SU-DHL-6 (cell line): ENCODE results near the gene MAP1B.

Source experiments
- H2AFZ ChIP-seq: fragments of 200-600 bp; sonication (generic); 2 replicates; pipeline ENCODE4 v1.6.1; 2014; ENCODE audit warnings: low read depth, mild to moderate bottlenecking, moderate library complexity, mixed read lengths, antibody characterized with exemption, low read length; ENCODE audit not compliant: severe bottlenecking
- H3F3A ChIP-seq: fragments of 200-600 bp; shearing (Covaris generic); 2 replicates; pipeline ENCODE4 v1.6.0; 2016; ENCODE audit warnings: antibody characterized with exemption, mild to moderate bottlenecking; ENCODE audit not compliant: insufficient read depth
- H3K27ac ChIP-seq: fragments of 200-600 bp; sonication (generic); 2 replicates; pipeline ENCODE4 v1.5.1; 2016; ENCODE audit warnings: low read depth, mild to moderate bottlenecking, low read length, moderate library complexity, mixed read lengths
- H3K27me3 ChIP-seq: fragments of 200-600 bp; sonication (generic), shearing (Covaris generic); 2 replicates; pipeline ENCODE4 v1.6.0; 2014; ENCODE audit warnings: mild to moderate bottlenecking, low read length
- H3K36me3 ChIP-seq: fragments of 200-600 bp; sonication (generic); 2 replicates; pipeline ENCODE4 v1.6.1; 2014; ENCODE audit warnings: mild to moderate bottlenecking, low read length, mixed read lengths
- H3K4me2 ChIP-seq: fragments of 300-600, 200-600 bp; shearing (Covaris generic), sonication (generic); 2 replicates; pipeline ENCODE4 v1.6.0; 2014; ENCODE audit warnings: low read length, low read depth, mild to moderate bottlenecking; ENCODE audit not compliant: poor library complexity, severe bottlenecking
- H3K4me3 ChIP-seq: fragments of 200-600 bp; sonication (generic); 2 replicates; pipeline ENCODE4 v1.5.1; 2014; ENCODE audit warnings: antibody characterized with exemption, low read length, mild to moderate bottlenecking, mixed read lengths; ENCODE audit not compliant: insufficient read depth, poor library complexity, severe bottlenecking
- H3K79me2 ChIP-seq: fragments of 200-600 bp; sonication (generic); 2 replicates; pipeline ENCODE4 v1.6.1; 2014; ENCODE audit warnings: mild to moderate bottlenecking, low read length, moderate library complexity; ENCODE audit not compliant: insufficient read depth
- H3K9ac ChIP-seq: fragments of 200-600 bp; sonication (generic); 2 replicates; pipeline ENCODE4 v1.7.0; 2014; ENCODE audit warnings: mild to moderate bottlenecking, low read length
- H3K9me2 ChIP-seq: fragments of 200-600 bp; sonication (generic); replicated peaks from 2 replicates; pipeline ENCODE4 v1.6.1; 2014; ENCODE audit warnings: low read length; ENCODE audit not compliant: insufficient read depth
- H3K9me3 ChIP-seq: fragments of 200-600 bp; sonication (generic); 2 replicates; pipeline ENCODE4 v1.6.1; 2014; ENCODE audit warnings: low read length, mixed read lengths; ENCODE audit not compliant: insufficient read depth
- H4K20me1 ChIP-seq: fragments of 200-600 bp; sonication (generic); 2 replicates; pipeline ENCODE4 v1.6.1; 2014; ENCODE audit warnings: low read depth, mild to moderate bottlenecking, antibody characterized with exemption, low read length, moderate library complexity, mixed read lengths
- EZH2phosphoT487 ChIP-seq: fragments of 200-600 bp; sonication (generic), shearing (Covaris generic); conservative IDR thresholded peaks from 2 replicates; pipeline ENCODE4 v1.6.1; 2018; ENCODE audit warnings: mild to moderate bottlenecking, antibody characterized with exemption, low read length, moderate library complexity, mixed read lengths
- TF ChIP-seq, protein P1 (sequence below): fragments of 200-600 bp; sonication (generic); IDR thresholded peaks from one replicate; pipeline ENCODE4 v1.5.1; 2017; ENCODE audit warnings: antibody characterized with exemption, mild to moderate bottlenecking, low read length, moderate library complexity; ENCODE audit not compliant: insufficient read depth, poor library complexity, severe bottlenecking

The MAP1B gene

GRCh38 chr5:72223371-72223770 is 116.1 kb downstream of the MAP1B start:
- Histone ChIP-seq H3F3A (no peaks in the 10 kb centered on the region), H3K36me3 (peaks cover 53% of the 10 kb centered on the region), H3K27me3 (no peaks in the 10 kb centered on the region), H3K27ac (no peak overlapping the region), H3K9me2 (no peaks in the 10 kb centered on the region), H3K79me2 (no peaks in the 10 kb centered on the region), H4K20me1 (no peaks in the 10 kb centered on the region), H3K4me2 (no peak overlapping the region), H3K9me3 (no peaks in the 10 kb centered on the region), H3K9ac (no peak overlapping the region), H2AFZ (no peak overlapping the region), H3K4me3 (no peak overlapping the region)
- TF ChIP-seq EZH2phosphoT487: no peak
- TF ChIP-seq, protein P1, sequence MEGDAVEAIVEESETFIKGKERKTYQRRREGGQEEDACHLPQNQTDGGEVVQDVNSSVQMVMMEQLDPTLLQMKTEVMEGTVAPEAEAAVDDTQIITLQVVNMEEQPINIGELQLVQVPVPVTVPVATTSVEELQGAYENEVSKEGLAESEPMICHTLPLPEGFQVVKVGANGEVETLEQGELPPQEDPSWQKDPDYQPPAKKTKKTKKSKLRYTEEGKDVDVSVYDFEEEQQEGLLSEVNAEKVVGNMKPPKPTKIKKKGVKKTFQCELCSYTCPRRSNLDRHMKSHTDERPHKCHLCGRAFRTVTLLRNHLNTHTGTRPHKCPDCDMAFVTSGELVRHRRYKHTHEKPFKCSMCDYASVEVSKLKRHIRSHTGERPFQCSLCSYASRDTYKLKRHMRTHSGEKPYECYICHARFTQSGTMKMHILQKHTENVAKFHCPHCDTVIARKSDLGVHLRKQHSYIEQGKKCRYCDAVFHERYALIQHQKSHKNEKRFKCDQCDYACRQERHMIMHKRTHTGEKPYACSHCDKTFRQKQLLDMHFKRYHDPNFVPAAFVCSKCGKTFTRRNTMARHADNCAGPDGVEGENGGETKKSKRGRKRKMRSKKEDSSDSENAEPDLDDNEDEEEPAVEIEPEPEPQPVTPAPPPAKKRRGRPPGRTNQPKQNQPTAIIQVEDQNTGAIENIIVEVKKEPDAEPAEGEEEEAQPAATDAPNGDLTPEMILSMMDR: no peak

- no peaks in the 10 kb centered on the region for H3F3A ChIP-seq
- no peak for TF ChIP-seq EZH2phosphoT487
- TF ChIP-seq, protein P1: no peak
- H3K27ac ChIP-seq: no peak overlapping the region
- H3K9me2 ChIP-seq: no peaks in the 10 kb centered on the region
- no peak overlapping the region for H2AFZ ChIP-seq
- no peaks in the 10 kb centered on the region for H3K9me3 ChIP-seq
- H3K27me3 ChIP-seq: no peaks in the 10 kb centered on the region
- H3K9ac ChIP-seq: no peak overlapping the region
- H3K4me2 ChIP-seq: no peak overlapping the region
- no peaks in the 10 kb centered on the region for H4K20me1 ChIP-seq
- no peaks in the 10 kb centered on the region for H3K79me2 ChIP-seq
- H3K4me3 ChIP-seq: no peak overlapping the region
- peaks cover 50% of the 10 kb centered on the region for H3K36me3 ChIP-seq
Measured at GRCh38 chr5:72224946-72225463, 117.7 kb downstream of the MAP1B start.

- TF ChIP-seq, protein P1: no peak
- TF ChIP-seq EZH2phosphoT487: no peak
- no peaks in the 10 kb centered on the region for H3K79me2 ChIP-seq
- H3K9ac ChIP-seq: no peak overlapping the region
- no peak overlapping the region for H2AFZ ChIP-seq
- no peaks in the 10 kb centered on the region for H3K9me3 ChIP-seq
- H3K4me2 ChIP-seq: no peak overlapping the region
- H4K20me1 ChIP-seq: no peaks in the 10 kb centered on the region
- H3K27me3 ChIP-seq: no peaks in the 10 kb centered on the region
- no peaks in the 10 kb centered on the region for H3F3A ChIP-seq
- no peak overlapping the region for H3K4me3 ChIP-seq
- H3K9me2 ChIP-seq: no peaks in the 10 kb centered on the region
- H3K36me3 ChIP-seq: peaks cover 54% of the 10 kb centered on the region
- H3K27ac ChIP-seq: no peak overlapping the region
Measured at GRCh38 chr5:72225741-72226140, 118.5 kb downstream of the MAP1B start.
